NOMO-1 treated with dmso at 0.1 percent for 144 hours (cell line): ENCODE data around the gene LINC00237.

Experiments used
- DNase-seq: peaks from one replicate; lab custom pipeline; 2025; ENCODE audit not compliant: unreplicated experiment; lab: John Stamatoyannopoulos, UW

The LINC00237 gene

DNA sequence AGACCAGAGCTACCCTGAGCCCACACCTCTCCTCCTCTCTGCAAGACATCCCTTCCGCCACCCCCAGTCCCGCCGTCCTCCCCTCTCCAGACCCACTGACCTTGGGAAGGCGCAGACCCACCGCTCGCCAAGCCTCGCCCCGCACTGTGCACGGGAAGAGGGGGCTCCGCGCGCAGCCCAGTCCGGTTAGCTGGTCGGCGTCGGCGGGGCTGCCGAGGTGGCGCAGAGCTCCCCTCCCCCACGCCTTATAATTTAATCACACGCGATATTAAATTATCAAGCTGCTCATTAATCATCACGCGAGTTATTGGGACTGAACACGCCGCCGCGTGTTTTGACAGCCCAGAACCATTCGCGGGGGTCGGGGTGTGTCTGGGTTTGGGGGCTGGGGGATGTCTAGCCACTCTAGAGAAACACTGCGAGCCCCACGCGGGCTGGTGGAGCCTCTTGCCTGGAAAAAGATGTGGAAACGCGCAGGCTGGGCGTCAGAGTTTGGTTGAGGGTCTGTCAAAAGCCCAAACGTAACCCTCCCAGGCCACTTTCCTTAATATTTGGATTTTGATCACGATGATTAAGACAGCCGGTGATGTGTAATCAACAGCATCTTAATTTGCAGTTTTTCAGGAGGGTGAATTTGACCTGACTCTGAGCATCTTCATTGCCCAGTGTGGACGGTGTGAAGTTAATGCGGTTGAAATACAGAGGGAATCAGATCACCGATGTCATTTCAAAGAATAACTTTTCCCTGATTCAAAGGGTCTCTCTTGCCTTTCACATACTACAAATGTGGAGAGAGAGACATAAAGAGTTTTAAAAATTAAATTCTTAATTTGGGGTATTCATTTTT is at the start of gene LINC00237:
Gene LINC00237 (minus strand): TSS at position 188 of the 847 bp plus-strand sequence.
- DNase-seq: no peak

DNA sequence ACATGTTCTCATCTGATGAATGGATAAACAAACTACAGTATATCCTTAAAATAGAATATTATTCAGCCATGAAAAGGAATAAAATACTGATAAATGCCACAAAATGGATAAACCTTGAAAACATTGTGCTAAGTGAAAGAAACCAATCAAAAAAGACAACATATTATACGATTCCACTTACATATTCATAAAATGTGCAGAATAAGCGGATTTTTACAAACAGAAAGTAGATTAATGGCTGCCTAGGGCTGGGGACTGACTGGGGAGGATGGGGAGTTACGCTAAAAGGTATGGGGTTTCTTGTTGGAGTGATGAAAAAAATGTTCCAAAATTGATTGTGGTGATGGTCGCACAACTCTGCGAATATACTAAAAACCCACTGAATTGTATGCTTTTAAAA is 49.1 kb upstream of the LINC00237 start:
- no peak for DNase-seq

DNA sequence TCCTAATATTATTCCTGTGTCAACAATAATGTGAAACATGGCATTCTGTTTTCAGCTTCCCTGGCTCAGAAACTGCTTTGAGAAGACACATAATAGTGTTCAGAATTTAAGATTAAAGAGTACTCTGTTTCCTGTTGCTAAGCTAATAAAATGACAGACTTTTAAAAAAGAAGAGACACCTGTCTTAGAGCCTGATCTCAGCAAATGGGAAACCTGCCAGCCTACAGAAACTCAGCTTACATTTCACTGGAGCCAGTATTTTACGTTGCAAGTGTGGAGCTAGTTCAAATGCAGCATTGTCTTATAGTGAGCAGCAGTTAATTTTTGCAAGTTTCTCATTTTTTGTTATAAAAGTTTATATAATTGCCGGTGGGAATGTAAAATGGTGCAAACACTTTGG is 48.5 kb upstream of the LINC00237 start:
- DNase-seq: no peak

DNA sequence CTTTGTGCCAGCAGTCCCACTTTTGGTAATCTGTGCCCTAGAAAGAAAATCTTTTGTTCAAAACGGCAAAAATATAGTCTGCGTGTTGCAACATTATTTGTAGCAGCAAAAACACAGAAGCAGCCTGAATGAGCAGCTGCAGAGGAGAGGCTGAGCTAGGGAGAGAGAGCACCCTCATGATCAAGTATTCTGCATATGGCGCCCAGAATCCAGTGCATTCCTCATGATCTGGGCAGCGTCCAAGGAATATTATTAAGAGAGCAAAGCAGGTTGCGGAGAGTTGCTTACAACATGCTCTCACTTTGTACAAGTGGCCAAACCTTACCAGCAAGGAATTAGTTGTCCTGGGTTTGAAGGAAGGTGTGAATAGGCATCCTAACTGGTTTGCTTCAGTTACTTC is 45.6 kb upstream of the LINC00237 start:
- no peak for DNase-seq

DNA sequence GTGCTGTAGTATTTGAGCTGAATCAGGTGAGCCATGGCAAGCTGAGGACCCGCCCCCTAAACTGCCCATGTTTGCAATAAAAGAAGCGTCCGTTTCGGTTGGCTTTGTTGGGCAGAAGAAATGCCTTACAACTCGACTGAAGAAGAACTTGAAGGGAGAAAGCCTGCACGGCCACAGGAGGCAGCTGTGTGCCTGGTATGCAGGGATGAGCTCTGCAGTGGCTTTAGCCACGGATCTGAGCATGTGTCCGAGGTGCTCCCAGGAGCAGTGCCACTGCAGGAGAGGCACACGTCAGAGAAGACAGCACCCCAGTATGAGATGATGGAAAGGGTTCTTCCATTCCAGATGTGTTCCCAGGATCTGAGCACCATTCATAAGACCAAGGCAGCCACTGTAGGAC is 43.2 kb upstream of the LINC00237 start:
- DNase-seq: no peak

DNA sequence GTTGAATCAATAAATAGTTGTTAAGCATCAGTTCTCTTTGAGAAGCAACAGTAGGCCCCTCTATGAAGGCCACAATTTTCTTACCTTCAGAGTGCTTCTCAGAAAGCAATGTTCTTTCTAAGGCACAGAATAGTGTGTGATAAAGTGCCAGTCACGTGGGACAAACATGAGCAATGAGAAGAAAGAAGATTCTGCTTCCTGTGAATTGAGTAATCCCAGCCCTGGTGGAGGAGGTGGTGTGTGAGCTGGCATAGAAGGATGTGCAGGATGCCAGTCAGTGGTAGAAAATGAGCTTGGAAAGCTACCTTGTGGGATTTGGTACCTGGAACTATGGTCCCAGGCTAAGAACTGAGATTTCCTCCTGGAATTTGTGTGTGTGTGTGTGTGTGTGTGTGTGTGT is 41.4 kb upstream of the LINC00237 start:
- DNase-seq: no peak

DNA sequence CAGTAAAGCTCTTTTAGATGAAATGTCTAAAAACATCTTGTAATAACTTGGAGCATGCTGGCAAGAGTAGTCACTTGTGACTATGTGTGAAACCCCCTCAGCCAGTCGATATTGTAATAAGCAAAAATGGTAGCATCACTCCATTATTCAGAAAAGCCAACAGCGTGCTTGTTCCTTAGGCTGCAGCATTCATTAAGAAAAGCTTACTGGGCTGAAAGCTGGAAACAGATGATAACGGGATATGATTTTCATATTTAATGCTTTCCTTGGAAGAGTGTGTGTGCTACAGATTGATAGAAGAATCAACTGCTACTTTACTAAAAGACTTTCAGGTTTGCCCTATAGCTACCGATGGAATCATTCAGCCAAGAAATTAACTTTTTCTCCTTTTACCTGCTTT is 40.1 kb upstream of the LINC00237 start:
- DNase-seq: no peak

DNA sequence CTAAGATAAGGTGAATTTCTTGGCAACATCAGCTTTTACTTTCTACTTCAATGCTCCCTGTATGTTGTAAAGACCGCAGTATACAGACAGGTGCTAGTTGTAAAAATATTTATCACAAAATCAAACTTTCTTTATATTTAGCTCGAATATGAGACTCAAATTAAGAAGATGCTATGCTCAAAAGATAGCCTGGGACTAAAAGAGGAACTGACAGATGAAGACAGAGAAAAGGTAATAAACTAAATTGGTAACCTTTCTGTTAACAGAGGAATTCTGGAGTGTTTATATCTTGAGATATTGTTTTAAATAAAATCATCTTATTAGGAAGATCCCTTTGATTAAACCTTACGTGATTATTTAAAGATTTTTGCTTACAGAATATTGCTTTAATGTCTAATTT is 39.3 kb upstream of the LINC00237 start:
- no peak for DNase-seq

DNA sequence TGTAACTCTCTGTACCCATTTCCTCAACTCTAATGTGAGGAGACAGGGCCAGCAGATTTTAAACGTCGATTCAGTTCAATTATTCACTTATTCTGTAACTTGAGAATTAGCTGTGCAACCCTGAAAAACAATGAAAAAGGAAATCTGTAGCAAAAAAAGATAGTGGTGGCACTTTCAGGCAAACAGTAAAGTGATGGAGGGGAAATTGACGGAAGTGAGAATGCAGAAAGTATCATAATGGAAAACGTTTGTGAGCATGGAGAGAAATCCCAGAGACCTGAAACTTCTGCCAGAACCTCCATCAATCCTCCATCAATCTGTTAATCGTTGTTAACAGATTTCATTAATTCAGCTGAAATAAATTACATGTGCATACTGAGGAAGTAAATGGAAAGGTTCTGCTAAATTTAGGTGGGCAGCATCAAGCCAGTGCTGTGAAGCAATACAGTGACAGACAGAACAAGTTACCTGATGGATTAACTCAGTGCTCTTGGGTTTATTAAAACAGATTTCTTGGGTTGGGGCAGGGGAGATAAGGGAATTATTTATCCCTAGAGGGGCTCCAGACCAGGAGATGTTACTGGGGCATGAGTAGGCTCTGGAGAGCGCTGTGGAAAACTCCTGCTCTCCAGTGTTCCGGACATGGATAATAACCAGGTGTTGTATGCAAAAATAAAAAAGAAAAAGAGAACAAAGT is 37.2 kb upstream of the LINC00237 start:
- no peak for DNase-seq

DNA sequence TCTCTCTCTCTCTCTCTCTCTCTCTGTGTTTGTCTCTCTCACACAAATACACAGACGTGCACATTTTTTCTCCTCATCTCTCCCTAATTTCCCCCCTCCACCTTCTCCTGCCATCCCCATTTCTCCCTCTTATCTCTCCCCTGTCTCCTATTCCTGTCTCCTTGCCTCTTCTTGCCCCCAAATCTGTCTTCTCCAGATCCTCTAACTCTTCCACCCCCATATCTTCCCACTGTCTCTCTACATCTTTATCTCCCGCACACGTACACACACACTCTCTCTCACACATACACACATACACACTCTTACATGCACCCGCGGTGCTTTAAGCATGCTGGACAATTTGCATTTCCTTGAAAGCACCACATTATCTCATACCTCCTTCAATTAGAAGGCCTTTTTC is 35.7 kb upstream of the LINC00237 start:
- DNase-seq: no peak

DNA sequence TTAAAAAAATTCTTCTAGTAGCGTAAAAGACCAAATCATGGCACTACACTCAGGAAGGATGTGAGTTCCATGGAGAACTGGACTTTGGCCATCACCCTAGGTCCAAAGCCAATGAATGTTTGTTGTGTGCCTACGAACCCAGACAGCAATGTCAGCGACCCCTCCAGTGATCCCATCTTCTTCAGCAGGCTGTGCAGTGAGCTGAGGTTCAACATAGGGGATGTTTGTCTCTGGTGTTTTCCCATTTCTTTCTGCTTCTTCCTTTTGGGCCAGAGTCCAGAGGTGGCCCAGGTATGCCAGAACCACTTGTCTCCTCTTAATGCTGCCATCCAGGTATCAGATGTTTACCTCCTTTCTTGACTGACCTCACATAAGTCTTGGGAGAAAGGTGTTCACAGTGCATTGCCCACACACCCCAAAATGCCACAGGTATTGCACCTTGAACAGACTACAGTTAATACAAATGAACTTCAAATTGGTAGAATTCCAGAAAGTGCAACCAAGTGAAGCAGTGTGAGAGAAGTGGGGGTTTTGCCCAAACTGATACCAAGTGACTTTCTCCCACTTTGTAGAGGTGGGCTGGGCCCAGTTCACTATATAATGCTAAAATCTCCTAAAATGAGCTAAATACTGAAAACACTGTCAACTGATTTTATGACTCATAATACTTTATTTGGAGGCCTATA is 33.9 kb upstream of the LINC00237 start:
- no peak for DNase-seq

DNA sequence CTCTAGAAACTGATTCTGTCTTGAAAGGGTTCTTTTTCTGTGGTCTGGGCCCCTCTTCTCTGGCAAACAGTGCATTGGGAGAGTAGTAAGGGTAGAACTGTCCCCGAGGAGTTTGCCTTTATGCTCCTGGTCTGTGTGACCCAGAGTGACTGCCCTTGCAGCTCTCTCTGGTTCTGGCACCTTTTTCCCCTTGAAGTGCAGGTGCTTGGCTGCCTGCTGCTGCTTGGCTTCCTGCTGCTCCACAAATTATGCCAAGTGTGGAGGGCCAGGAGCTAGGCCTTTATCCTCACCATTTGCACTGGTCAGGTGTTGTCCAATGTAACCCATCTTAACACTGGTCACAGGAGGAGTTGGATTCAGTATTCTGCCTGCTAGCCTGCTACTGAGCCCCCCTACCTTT is 30.9 kb upstream of the LINC00237 start:
- no peak for DNase-seq

DNA sequence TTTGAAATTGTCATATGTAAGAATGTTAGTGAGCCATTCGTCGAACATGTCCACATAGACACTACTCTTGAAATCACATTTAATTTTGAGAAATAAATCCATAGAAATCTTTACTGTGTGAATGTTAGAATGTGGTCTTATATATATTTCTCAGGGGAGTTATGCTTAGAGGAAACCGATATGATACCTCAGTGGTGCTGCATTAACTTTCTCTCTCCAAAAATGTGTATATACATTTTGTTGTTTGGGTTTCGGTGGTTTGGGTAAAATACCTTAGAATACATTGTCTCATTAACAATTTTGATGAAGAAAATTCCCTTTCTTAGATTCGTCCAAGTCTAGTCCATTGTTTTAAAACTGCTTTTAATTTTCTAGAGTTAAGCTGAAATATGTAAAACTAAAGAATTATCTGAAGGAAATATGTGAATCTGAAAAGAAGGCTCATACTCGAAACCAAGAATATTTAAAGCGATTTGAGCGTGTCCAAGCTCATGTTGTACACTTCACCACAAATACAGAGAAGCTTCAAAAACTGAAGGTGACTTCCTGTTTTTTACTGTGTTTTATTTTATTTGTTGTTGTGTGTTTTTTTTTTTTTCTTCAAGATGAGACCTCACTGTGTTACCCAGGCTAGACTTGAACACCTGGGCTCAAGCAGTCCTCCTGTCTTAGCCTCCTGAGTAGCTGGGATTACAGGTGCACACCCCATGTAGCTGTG is 30.0 kb upstream of the LINC00237 start:
- no peak for DNase-seq

DNA sequence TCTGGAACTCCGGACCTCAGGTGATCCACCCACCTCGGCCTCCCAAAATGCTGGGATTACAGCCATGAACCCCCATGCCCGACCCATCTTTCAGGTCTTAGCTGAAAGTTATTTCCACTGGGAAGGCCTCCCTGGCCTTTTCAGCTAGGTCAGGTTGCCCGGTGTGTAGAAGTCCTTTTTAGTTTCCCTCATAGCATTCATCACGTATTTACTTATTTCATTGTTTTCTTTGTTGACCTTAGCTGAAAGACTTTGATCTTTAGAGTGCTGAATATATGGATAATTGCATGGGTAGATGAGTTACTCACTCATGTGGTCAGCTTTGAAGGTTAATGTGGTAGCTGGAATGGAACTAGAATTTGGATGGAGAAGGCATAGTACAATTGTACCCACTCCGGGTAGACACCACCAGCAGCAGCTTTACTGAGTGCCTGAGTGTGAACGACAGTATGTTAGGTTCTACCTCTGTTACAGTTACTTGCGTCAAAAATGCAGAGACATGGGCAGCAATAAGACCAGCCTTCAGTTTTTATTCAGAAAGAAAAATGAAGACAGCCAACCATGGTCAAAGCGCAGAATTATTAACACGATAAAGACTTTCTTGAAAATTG is 28.8 kb upstream of the LINC00237 start:
- DNase-seq: no peak

DNA sequence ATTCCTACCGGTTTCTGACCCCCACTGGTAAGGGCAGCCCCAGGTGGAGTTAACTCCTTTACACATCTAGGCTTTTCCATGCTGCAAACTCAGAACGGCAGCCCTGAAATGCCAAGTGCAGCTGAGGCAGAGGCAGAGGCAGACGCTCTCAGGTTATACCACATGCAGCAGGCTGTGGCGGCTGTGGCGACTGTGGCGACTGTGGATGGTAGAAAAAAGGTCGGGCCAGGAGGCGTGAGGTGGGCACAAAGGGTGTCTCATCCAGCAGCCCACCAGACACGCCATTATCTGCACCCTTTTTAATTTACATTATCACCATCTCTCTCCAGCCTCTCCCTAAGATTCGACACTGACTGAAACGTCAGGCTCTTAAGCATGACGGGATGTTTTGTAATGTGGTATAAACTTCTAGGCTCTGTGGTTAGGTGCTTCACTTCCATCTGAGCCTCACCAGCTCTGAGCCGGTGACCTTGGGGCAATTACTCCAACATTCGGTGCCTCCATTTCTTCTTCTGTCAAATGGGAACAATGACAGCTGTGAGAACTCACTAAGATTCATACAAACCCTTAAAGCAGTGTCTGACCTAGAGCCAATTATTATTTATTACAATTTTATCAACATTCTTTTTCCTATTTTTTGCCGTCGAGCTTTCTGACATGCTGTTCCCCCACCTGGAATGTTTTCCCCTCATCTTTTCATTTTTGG is 27.9 kb upstream of the LINC00237 start:
- DNase-seq: no peak

DNA sequence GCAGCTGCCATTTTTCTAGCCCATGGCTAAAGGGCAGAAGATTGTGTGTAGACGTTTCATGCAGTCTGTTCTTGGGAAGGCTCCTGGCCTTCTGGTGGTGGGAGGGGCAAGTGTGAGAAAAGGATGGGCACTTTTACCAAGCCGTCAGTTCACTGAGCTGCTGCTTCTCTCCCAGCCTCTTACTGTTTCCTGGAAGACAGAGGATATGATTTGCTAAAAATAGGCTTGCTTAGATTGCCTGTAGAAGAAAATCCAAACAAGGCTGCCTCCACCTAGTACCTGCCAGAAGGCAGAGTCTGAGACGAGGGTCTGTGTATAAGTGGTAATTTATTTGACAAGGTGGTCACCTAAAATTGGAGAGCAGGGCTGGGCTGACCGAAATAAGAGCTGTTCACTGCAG is 27.2 kb upstream of the LINC00237 start:
- no peak for DNase-seq

DNA sequence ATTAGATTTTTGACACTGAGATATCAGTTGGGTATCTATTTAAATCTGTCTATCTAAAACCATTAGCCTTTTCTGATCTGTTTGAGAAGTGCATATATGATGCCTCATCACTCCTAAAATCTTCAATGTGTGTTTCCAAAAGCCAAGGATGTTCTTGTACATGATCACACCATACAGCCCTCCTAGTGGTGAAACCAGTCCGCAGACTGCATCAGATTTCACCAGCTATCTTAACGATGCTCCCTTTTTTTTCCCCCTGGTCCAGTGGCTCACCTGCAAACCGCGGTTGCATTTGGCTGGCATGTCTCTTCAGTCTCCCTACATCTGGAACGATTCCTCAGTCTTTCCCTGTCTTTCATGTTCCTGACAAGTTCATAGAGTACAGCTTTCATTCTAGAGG is 23.7 kb upstream of the LINC00237 start:
- DNase-seq: no peak

DNA sequence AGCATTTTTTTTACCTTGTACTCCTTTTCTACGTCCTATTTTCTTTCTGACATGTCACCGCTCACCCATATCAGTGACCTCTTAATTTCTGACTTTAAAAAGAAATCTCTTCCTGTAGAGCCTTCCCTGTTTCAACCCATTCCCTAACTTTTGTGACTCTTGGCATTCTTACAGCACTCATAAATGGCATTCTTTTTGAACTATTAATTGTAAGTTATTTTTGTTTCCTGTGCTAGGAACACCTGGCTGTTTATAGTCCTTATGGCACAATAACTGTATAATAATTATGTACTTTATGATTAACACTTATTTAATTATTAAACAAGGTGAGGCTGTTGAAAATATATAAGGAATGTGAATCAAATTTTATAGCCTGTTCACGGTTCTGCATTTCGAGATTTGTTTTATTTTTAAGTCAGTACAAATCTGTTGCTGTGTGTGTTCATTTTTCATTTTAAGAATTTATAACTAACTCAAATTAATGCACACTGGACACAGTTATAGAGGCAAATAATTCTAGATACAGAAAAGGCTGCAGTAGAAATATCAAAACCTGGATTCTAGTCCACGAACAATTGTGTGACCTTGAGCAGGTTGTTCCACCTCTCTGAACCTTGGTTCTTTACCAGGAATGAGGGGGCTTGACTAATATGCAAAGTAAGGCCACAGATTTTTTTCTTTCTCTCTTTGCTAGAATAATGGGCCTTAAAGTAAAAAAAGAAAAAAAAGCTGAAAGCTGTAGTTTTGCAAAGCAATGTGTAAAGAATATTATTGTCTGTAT is 21.2 kb upstream of the LINC00237 start:
- no peak for DNase-seq

DNA sequence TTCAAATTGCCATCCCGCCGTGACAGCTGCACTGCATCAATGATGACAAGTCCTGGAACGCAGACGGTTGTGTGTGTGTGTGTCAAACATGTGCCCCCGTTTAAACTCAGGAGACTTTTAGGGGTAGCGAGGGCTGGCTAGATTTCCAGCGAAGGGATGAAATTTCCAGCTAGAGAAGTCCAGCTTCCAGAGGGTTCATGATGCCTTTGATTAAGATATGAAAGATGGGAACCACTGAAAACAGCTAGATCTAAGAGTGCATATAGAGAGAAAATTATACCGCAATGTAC is 20.4 kb upstream of the LINC00237 start:
- no peak for DNase-seq
